PC-3 (cell line): ENCODE measurements around the gene GOLT1A.

Experiments
- EZH2 ChIP-seq: fragments of 300-600 bp; sonication (generic); IDR thresholded peaks from one replicate; pipeline ENCODE4 v1.6.1; 2017; ENCODE audit warnings: antibody characterized with exemption, mild to moderate bottlenecking, low read length; ENCODE audit not compliant: unreplicated experiment
- EZH2phosphoT487 ChIP-seq: fragments of 300-600 bp; sonication (generic); IDR thresholded peaks from 2 replicates; pipeline ENCODE4 v1.6.1; 2018; ENCODE audit warnings: mild to moderate bottlenecking, antibody characterized with exemption, low read length, borderline replicate concordance
- TF ChIP-seq, protein P1 (sequence below): fragments of 300-600 bp; sonication (generic); conservative IDR thresholded peaks from 2 replicates; pipeline ENCODE4 v1.5.1; 2017; ENCODE audit warnings: antibody characterized with exemption, low read depth, mild to moderate bottlenecking, low read length

DNA sequence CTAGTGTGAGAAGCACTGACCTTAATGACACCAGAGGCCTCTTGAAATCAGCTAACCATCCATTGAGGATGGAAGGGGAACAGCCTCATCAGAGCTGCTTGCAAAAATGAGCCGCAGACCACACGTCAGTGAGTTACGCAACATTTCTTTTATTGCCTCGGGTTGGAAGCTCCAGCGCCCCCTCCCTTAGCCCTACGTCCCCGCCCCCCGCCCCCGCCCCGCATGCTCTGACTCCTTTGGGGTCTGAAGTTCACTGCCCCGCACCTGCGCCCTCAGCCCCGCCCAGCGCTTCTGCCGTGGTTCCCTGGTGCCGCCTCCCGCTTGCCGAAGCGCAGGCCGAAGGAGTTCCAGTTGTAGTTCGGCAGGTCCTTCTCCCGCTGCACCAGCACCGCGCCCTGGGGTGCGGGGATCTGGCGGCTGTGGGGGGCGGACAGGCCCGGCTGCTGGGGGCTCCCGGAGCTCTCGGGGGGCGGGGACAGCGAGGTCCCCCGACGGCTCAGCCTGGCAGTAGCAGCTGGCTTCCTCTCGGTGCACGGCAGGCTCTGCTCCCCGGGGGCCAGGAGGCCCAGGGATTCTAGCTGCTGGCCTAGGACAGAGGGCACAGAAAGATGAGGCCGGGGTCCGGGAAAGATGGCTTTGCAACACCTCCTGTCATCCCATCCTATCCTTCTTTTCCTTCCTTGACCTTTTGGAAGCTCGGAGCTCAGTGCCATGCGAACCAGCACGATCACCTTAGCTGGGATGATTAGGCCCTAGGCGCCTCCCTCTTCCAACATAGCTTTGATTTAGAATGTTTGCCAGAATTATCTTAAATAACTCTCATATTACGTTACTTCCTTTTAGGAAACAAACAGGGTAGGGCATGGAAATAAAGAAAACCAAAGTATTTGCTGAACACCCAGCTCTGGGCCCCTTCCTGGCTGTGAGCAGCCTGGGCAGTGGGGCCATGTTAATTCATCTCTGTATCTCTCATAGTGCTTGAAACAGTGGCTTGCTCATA, 23.3 kb downstream of the GOLT1A start:
- TF ChIP-seq, protein P1, sequence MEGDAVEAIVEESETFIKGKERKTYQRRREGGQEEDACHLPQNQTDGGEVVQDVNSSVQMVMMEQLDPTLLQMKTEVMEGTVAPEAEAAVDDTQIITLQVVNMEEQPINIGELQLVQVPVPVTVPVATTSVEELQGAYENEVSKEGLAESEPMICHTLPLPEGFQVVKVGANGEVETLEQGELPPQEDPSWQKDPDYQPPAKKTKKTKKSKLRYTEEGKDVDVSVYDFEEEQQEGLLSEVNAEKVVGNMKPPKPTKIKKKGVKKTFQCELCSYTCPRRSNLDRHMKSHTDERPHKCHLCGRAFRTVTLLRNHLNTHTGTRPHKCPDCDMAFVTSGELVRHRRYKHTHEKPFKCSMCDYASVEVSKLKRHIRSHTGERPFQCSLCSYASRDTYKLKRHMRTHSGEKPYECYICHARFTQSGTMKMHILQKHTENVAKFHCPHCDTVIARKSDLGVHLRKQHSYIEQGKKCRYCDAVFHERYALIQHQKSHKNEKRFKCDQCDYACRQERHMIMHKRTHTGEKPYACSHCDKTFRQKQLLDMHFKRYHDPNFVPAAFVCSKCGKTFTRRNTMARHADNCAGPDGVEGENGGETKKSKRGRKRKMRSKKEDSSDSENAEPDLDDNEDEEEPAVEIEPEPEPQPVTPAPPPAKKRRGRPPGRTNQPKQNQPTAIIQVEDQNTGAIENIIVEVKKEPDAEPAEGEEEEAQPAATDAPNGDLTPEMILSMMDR, result no peak
- TF ChIP-seq EZH2phosphoT487 (no peak), EZH2 (no peak)
